Small intestine (tissue), 7 donors: ENCODE measurements around the gene CDK17. TPM values are rescaled to one million over a fixed set of nuclear protein-coding genes. Genes with fewer than 3 reads are reported as not detected.

ENCODE experiments used
- DNase-seq, 2 donors: peaks; one replicate each; pipeline versions ENCODE4 v3.0.0 to v3.0.0-alpha.2; 2013
- FAIRE-seq: peaks from 2 replicates; lab custom pipeline; 2012; peaks lifted over from hg19 to GRCh38; lab: Jason Lieb, UNC
- H3K27ac ChIP-seq, 3 donors: one replicate each; pipeline ENCODE4 v1.5.1; 2013; ENCODE audit warnings: low read length in 2 of 3, mild to moderate bottlenecking in 2 of 3, control low read depth in 1 of 3, inconsistent platforms in 1 of 3, low read depth in 1 of 3, moderate library complexity in 1 of 3
- H3K27me3 ChIP-seq, 3 donors: one replicate each; pipeline ENCODE4 v1.6.1; 2013; ENCODE audit warnings: low read length in 3 of 3, inconsistent platforms in 1 of 3; ENCODE audit not compliant: control insufficient read depth in 3 of 3, insufficient read depth in 3 of 3
- H3K36me3 ChIP-seq, 3 donors: one replicate each; pipeline ENCODE4 v1.6.1; 2013; ENCODE audit warnings: low read length in 3 of 3, inconsistent platforms in 1 of 3, low read depth in 1 of 3, mild to moderate bottlenecking in 1 of 3, moderate library complexity in 1 of 3; ENCODE audit not compliant: control insufficient read depth in 3 of 3, insufficient read depth in 2 of 3
- H3K4me1 ChIP-seq, 3 donors: one replicate each; pipeline ENCODE4 v1.6.1; 2013; ENCODE audit warnings: low read length in 2 of 3, inconsistent platforms in 1 of 3, low read depth in 1 of 3, mild to moderate bottlenecking in 1 of 3, moderate library complexity in 1 of 3; ENCODE audit not compliant: control insufficient read depth in 3 of 3, insufficient read depth in 2 of 3
- H3K4me3 ChIP-seq, 3 donors: one replicate each; pipeline ENCODE4 v1.5.1; 2013; ENCODE audit warnings: low read length in 3 of 3, control low read depth in 1 of 3, inconsistent platforms in 1 of 3, low read depth in 1 of 3, mild to moderate bottlenecking in 1 of 3, moderate library complexity in 1 of 3
- H3K9me3 ChIP-seq, 2 donors: one replicate each; pipeline ENCODE4 v1.6.1; 2013; ENCODE audit warnings: low read depth in 1 of 2, low read length in 1 of 2; ENCODE audit not compliant: control insufficient read depth in 2 of 2, insufficient read depth in 1 of 2
- WGBS, 3 donors: extraction: QIAGEN DNeasy Blood & Tissue Kit; methylation state at CpG; one replicate each; pipeline ENCODE4 v1.1.7; 2013; 5-methylcytosine and 5-hydroxymethylcytosine counted together
- polyA plus RNA-seq, 4 donors: library from polyadenylated mRNA; stranded (reverse) in 3 of 4; unstranded in 1 of 4; fragments of 200-250 nt in 3 of 4; fragments of 120-200 nt in 1 of 4; gene quantifications; one replicate each; pipeline versions ENCODE4 v1.2.1 to v1.2.3, GENCODE V29; 2013
- donor health status: healthy with polysubstance abuse.
- donor health status: control.
- donor health status: control.
- donor health status: Bipolar disorder and iron deficiency.
- donor health status: healthy.

Gene CDK17
- polyA plus RNA-seq, 4 donors, result 7.6 to 29.8 (median 8.4) TPM

GRCh38 chr12:96311191-96311590, 89.0 kb downstream of the CDK17 start:
- H3K9me3 ChIP-seq, result no peaks in the 10 kb centered on the region
- no peaks in the 10 kb centered on the region for H3K4me1 ChIP-seq
- FAIRE-seq (no peak), DNase-seq (no peak)
- 86 to 97% (median 88%) methylated on average over 1 of the region's 1 CpG for WGBS, 3 donors
- H3K4me3 ChIP-seq, result no peak overlapping the region
- H3K27ac ChIP-seq, result no peak overlapping the region
- H3K27me3 ChIP-seq, result no peaks in the 10 kb centered on the region
- H3K36me3 ChIP-seq, result peaks cover 0 to 12% (median 0%) of the 10 kb centered on the region in 3 donors

GRCh38 chr12:96310067-96310466, 90.2 kb downstream of the CDK17 start:
- Histone ChIP-seq H3K4me3 (no peak overlapping the region), H3K4me1 (no peaks in the 10 kb centered on the region), H3K36me3 (peaks cover 0 to 16% (median 0%) of the 10 kb centered on the region in 3 donors), H3K27ac (no peak overlapping the region), H3K27me3 (no peaks in the 10 kb centered on the region), H3K9me3 (no peaks in the 10 kb centered on the region)
- no peak for DNase-seq
- no peak for FAIRE-seq
- 90 to 95% (median 92%) methylated on average over 3 of the region's 3 CpGs for WGBS, 3 donors

- FAIRE-seq (no peak), DNase-seq (no peak)
- WGBS, 3 donors, result 63 to 83% (median 70%) methylated on average over 1 of the region's 1 CpG
- Histone ChIP-seq H3K36me3 (peaks cover 0 to 16% (median 0%) of the 10 kb centered on the region in 3 donors), H3K27ac (no peak overlapping the region), H3K9me3 (no peaks in the 10 kb centered on the region), H3K4me3 (no peak overlapping the region), H3K4me1 (no peaks in the 10 kb centered on the region), H3K27me3 (no peaks in the 10 kb centered on the region)
Observed at GRCh38 chr12:96308881-96309280, 91.4 kb downstream of the CDK17 start.

GRCh38 chr12:96305665-96306064, 94.6 kb downstream of the CDK17 start:
- no peak overlapping the region for H3K27ac ChIP-seq
- peaks cover 0 to 13% (median 0%) of the 10 kb centered on the region in 3 donors for H3K36me3 ChIP-seq
- 83 to 94% (median 86%) methylated on average over 3 of the region's 3 CpGs for WGBS, 3 donors
- H3K27me3 ChIP-seq, result no peaks in the 10 kb centered on the region
- no peak for DNase-seq
- peaks cover 0 to 3% (median 0%) of the 10 kb centered on the region in 3 donors for H3K4me1 ChIP-seq
- FAIRE-seq, result no peak
- no peak overlapping the region for H3K4me3 ChIP-seq
- H3K9me3 ChIP-seq, result no peaks in the 10 kb centered on the region

- Histone ChIP-seq H3K27ac (no peak overlapping the region), H3K4me1 (peaks cover 0 to 3% (median 0%) of the 10 kb centered on the region in 3 donors), H3K4me3 (no peak overlapping the region), H3K9me3 (no peaks in the 10 kb centered on the region), H3K36me3 (peaks cover 0 to 20% (median 0%) of the 10 kb centered on the region in 3 donors), H3K27me3 (no peaks in the 10 kb centered on the region)
- FAIRE-seq (no peak), DNase-seq (no peak)
Observed at GRCh38 chr12:96303653-96304052, 96.6 kb downstream of the CDK17 start.

GRCh38 chr12:96302687-96303310, 97.4 kb downstream of the CDK17 start:
- WGBS, 3 donors, result 63 to 75% (median 68%) methylated on average over 2 of the region's 2 CpGs
- peaks cover 0 to 17% (median 0%) of the 10 kb centered on the region in 3 donors for H3K36me3 ChIP-seq
- DNase-seq (no peak), FAIRE-seq (no peak)
- H3K9me3 ChIP-seq, result no peaks in the 10 kb centered on the region
- H3K4me3 ChIP-seq, result no peak overlapping the region
- no peaks in the 10 kb centered on the region for H3K27me3 ChIP-seq
- peaks cover 0 to 3% (median 0%) of the 10 kb centered on the region in 3 donors for H3K4me1 ChIP-seq
- no peak overlapping the region for H3K27ac ChIP-seq

GRCh38 chr12:96301732-96302131, 98.5 kb downstream of the CDK17 start:
- H3K4me1 ChIP-seq, result peaks cover 0 to 3% (median 0%) of the 10 kb centered on the region in 3 donors
- no peak for DNase-seq
- no peaks in the 10 kb centered on the region for H3K9me3 ChIP-seq
- no peak overlapping the region for H3K4me3 ChIP-seq
- H3K36me3 ChIP-seq, result peaks cover 0 to 16% (median 2%) of the 10 kb centered on the region in 3 donors
- 93 to 95% (median 95%) methylated on average over 4 of the region's 4 CpGs for WGBS, 3 donors
- H3K27me3 ChIP-seq, result no peaks in the 10 kb centered on the region
- H3K27ac ChIP-seq, result no peak overlapping the region
- peak; percentile 64 for FAIRE-seq

GRCh38 chr12:96300064-96300463, 100.2 kb downstream of the CDK17 start:
- Histone ChIP-seq H3K4me3 (no peak overlapping the region), H3K4me1 (peaks cover 0 to 3% (median 0%) of the 10 kb centered on the region in 3 donors), H3K27ac (no peak overlapping the region), H3K9me3 (no peaks in the 10 kb centered on the region), H3K36me3 (peaks cover 0 to 12% (median 2%) of the 10 kb centered on the region in 3 donors), H3K27me3 (no peaks in the 10 kb centered on the region)
- no peak for DNase-seq
- FAIRE-seq, result no peak
- 95 to 96% (median 96%) methylated on average over 5 of the region's 5 CpGs for WGBS, 3 donors

GRCh38 chr12:96297504-96297903, 102.7 kb downstream of the CDK17 start:
- Histone ChIP-seq H3K9me3 (no peaks in the 10 kb centered on the region), H3K27me3 (no peaks in the 10 kb centered on the region), H3K4me3 (no peak overlapping the region), H3K27ac (no peak overlapping the region), H3K36me3 (peaks cover 0 to 15% (median 3%) of the 10 kb centered on the region in 3 donors), H3K4me1 (no peaks in the 10 kb centered on the region)
- FAIRE-seq (no peak), DNase-seq (no peak)
- 91 to 95% (median 92%) methylated on average over 4 of the region's 4 CpGs for WGBS, 3 donors
